Vagina (tissue), 2 donors: ENCODE data around the gene PNPO.

Experiments used
- CTCF ChIP-seq, 3 experiments: fragments of 450-650 bp in 2 of 3; fragments of 200-600 bp in 1 of 3; sonication (generic) in 1 of 3; IDR thresholded peaks; one replicate each; pipeline ENCODE4 v1.5.1; 2017 to 2019; ENCODE audit warnings: antibody characterized with exemption in 3 of 3, mild to moderate bottlenecking in 2 of 3, moderate library complexity in 2 of 3
- POLR2A ChIP-seq, 2 donors: fragments of 450-650 bp; IDR thresholded peaks; one replicate each; pipeline ENCODE4 v1.6.1; 2017; ENCODE audit warnings: antibody characterized with exemption in 2 of 2, mild to moderate bottlenecking in 2 of 2, moderate library complexity in 2 of 2
- POLR2AphosphoS5 ChIP-seq, 2 donors: sonication (generic); formaldehyde crosslinking; IDR thresholded peaks; one replicate each; pipeline ENCODE4 v1.9.0; 2017; ENCODE audit warnings: antibody characterized with exemption in 2 of 2, mild to moderate bottlenecking in 2 of 2, low read depth in 1 of 2; ENCODE audit not compliant: insufficient read depth in 1 of 2

- TF ChIP-seq CTCF (IDR thresholded peaks at IDR 0.05), result no peak
- TF ChIP-seq POLR2A (IDR thresholded peaks at IDR 0.05), result no peak
- TF ChIP-seq POLR2AphosphoS5 (IDR thresholded peaks at IDR 0.05; ENCODE audit: insufficient read depth in 1 of 2, low read depth in 1 of 2), result no peak
Measured at GRCh38 chr17:47952171-47953021, 11.0 kb downstream of the PNPO start.
